ENCODE data around the gene CXCL3.

DNA sequence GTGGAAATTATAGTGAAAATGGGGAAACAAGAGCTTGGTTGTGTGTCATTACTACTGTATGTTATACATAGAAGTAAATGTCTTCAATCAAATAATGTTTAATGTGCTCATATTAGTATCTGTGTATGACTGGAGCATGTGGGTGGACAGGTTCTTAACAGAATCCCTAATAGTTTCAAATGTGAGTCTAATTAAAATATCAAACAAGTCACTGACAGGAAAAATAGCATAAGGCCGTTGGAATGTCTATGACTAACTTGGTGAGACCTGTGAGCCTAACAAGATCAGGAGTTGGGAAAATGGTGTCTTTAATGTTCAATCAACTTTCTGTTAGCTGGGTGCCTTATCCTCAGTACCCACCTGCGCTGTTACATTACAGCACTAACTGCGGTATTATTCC, 6.2 kb upstream of the CXCL3 start:
- TF ChIP-seq POLR2A (IDR thresholded peaks at IDR 0.05; ENCODE audit: low read length): no peak
- no peak for TF ChIP-seq GATA1 (IDR thresholded peaks at IDR 0.05; ENCODE audit: low read depth, low read length)
